Liver (tissue), 3 donors: ENCODE measurements around the gene LAYN.

Experiments
- CTCF ChIP-seq: fragments of 150-350 bp; IDR thresholded peaks from 2 replicates; pipeline ENCODE4 v1.5.1; 2017; ENCODE audit warnings: improper control_type of control experiment, low read depth, low read length; ENCODE audit not compliant: missing input control
- FOXA1 ChIP-seq: IDR thresholded peaks from 2 replicates; pipeline ENCODE4 v1.6.1; 2016; ENCODE audit warnings: antibody characterized with exemption
- HNF4G ChIP-seq: IDR thresholded peaks from 2 replicates; pipeline ENCODE4 v1.6.1; 2016; ENCODE audit warnings: antibody characterized with exemption
- YY1 ChIP-seq: IDR thresholded peaks from 2 replicates; pipeline ENCODE4 v1.6.1; 2016; ENCODE audit warnings: antibody characterized with exemption, mild to moderate bottlenecking
- TF ChIP-seq, protein P1 (sequence below): IDR thresholded peaks from 2 replicates; pipeline ENCODE4 v1.6.1; 2016; ENCODE audit warnings: antibody characterized with exemption
- donor health status: healthy.
- donor health status: healthy.

DNA sequence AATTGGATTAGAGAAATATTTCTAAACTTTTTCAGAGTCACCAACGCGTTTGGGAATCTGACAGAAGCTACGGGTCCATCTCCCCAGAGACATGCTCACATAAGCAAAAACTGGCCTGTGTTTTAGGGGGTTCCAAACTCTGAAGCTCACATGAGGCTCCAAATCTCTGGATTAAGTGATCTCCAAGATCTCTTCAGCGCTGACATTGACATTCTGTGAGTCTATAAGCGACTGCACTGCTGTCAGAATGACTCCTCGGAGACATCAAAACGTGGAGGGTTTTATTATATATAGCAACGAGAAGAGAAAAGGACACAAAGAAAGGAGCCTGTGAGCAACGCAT is 61.1 kb downstream of the LAYN start:
- TF ChIP-seq CTCF (no peak), FOXA1 (no peak), YY1 (no peak), HNF4G (no peak)
- TF ChIP-seq, protein P1, sequence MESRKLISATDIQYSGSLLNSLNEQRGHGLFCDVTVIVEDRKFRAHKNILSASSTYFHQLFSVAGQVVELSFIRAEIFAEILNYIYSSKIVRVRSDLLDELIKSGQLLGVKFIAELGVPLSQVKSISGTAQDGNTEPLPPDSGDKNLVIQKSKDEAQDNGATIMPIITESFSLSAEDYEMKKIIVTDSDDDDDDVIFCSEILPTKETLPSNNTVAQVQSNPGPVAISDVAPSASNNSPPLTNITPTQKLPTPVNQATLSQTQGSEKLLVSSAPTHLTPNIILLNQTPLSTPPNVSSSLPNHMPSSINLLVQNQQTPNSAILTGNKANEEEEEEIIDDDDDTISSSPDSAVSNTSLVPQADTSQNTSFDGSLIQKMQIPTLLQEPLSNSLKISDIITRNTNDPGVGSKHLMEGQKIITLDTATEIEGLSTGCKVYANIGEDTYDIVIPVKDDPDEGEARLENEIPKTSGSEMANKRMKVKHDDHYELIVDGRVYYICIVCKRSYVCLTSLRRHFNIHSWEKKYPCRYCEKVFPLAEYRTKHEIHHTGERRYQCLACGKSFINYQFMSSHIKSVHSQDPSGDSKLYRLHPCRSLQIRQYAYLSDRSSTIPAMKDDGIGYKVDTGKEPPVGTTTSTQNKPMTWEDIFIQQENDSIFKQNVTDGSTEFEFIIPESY: no peak
